ENCODE results near the gene HES5.

The HES5 gene

GRCh38 chr1:2541619-2542245, 11.7 kb upstream of the HES5 start:
- Histone ChIP-seq H3K9ac (ENCODE audit: low read length) (no peak overlapping the region), H3K27ac (ENCODE audit: low read depth, low read length) (no peak overlapping the region), H2AFZ (ENCODE audit: low read depth, low read length, severe bottlenecking) (no peak overlapping the region)

GRCh38 chr1:2540816-2541492, 10.9 kb upstream of the HES5 start:
- Histone ChIP-seq H3K27me3 (ENCODE audit: low read length) (no peaks in the 10 kb centered on the region), H3K27ac (ENCODE audit: low read depth, low read length) (no peak overlapping the region), H3K9ac (ENCODE audit: low read length) (no peak overlapping the region), H3K9me2 (replicated peaks; ENCODE audit: insufficient read depth, low read length) (no peaks in the 10 kb centered on the region), H2AFZ (ENCODE audit: low read depth, low read length, severe bottlenecking) (no peak overlapping the region), H3K4me2 (ENCODE audit: low read depth, low read length, poor library complexity, severe bottlenecking) (no peak overlapping the region), H3K9me3 (ENCODE audit: insufficient read depth, low read length) (no peaks in the 10 kb centered on the region), H4K20me1 (ENCODE audit: low read depth, low read length) (no peaks in the 10 kb centered on the region), H3K79me2 (ENCODE audit: insufficient read depth, low read length) (no peaks in the 10 kb centered on the region), H3F3A (ENCODE audit: insufficient read depth) (no peaks in the 10 kb centered on the region), H3K36me3 (ENCODE audit: low read length) (no peaks in the 10 kb centered on the region), H3K4me3 (ENCODE audit: insufficient read depth, low read length, poor library complexity, severe bottlenecking) (no peak overlapping the region)
- TF ChIP-seq EZH2phosphoT487 (conservative IDR thresholded peaks at IDR 0.05; ENCODE audit: low read length) = no peak
- no peak for TF ChIP-seq CTCF (IDR thresholded peaks at IDR 0.05; ENCODE audit: insufficient read depth, low read length, poor library complexity, severe bottlenecking)

More at GRCh38 chr1:2541619-2542245, 11.7 kb upstream of the HES5 start:
- no peaks in the 10 kb centered on the region for H3K27me3 ChIP-seq (ENCODE audit: low read length)
- H3K4me3 ChIP-seq (ENCODE audit: insufficient read depth, low read length, poor library complexity, severe bottlenecking) = no peak overlapping the region
- H3K79me2 ChIP-seq (ENCODE audit: insufficient read depth, low read length) = no peaks in the 10 kb centered on the region
- TF ChIP-seq CTCF (IDR thresholded peaks at IDR 0.05; ENCODE audit: insufficient read depth, low read length, poor library complexity, severe bottlenecking) (no peak), EZH2phosphoT487 (conservative IDR thresholded peaks at IDR 0.05; ENCODE audit: low read length) (no peak)
- H4K20me1 ChIP-seq (ENCODE audit: low read depth, low read length) = no peaks in the 10 kb centered on the region
- no peaks in the 10 kb centered on the region for H3F3A ChIP-seq (ENCODE audit: insufficient read depth)
- H3K36me3 ChIP-seq (ENCODE audit: low read length) = no peaks in the 10 kb centered on the region
- no peak overlapping the region for H3K4me2 ChIP-seq (ENCODE audit: low read depth, low read length, poor library complexity, severe bottlenecking)
- H3K9me3 ChIP-seq (ENCODE audit: insufficient read depth, low read length) = no peaks in the 10 kb centered on the region
- H3K9me2 ChIP-seq (replicated peaks; ENCODE audit: insufficient read depth, low read length) = no peaks in the 10 kb centered on the region

GRCh38 chr1:2539312-2539907, 9.3 kb upstream of the HES5 start:
- Histone ChIP-seq H3K4me2 (ENCODE audit: low read depth, low read length, poor library complexity, severe bottlenecking) (no peak overlapping the region), H3K9me2 (replicated peaks; ENCODE audit: insufficient read depth, low read length) (no peaks in the 10 kb centered on the region), H3F3A (ENCODE audit: insufficient read depth) (no peaks in the 10 kb centered on the region), H3K4me3 (ENCODE audit: insufficient read depth, low read length, poor library complexity, severe bottlenecking) (no peak overlapping the region), H3K79me2 (ENCODE audit: insufficient read depth, low read length) (no peaks in the 10 kb centered on the region), H2AFZ (ENCODE audit: low read depth, low read length, severe bottlenecking) (no peak overlapping the region), H3K27me3 (ENCODE audit: low read length) (no peaks in the 10 kb centered on the region), H3K9ac (ENCODE audit: low read length) (no peak overlapping the region), H4K20me1 (ENCODE audit: low read depth, low read length) (no peaks in the 10 kb centered on the region), H3K27ac (ENCODE audit: low read depth, low read length) (no peak overlapping the region), H3K9me3 (ENCODE audit: insufficient read depth, low read length) (no peaks in the 10 kb centered on the region), H3K36me3 (ENCODE audit: low read length) (no peaks in the 10 kb centered on the region)
- no peak for TF ChIP-seq EZH2phosphoT487 (conservative IDR thresholded peaks at IDR 0.05; ENCODE audit: low read length)
- TF ChIP-seq CTCF (IDR thresholded peaks at IDR 0.05; ENCODE audit: insufficient read depth, low read length, poor library complexity, severe bottlenecking) = no peak

Data from SU-DHL-6 (cell line).